K562 (cell line): Measurements from ENCODE around the gene SERPINH1. TPM values are rescaled to one million over a fixed set of nuclear protein-coding genes. Genes with fewer than 3 reads are reported as not detected.

Experiments used
- CBX2 ChIP-seq: fragments of 200-600 bp; sonication (generic); IDR thresholded peaks from one replicate; pipeline ENCODE4 v1.6.1; 2012; ENCODE audit warnings: mild to moderate bottlenecking, low read length, inconsistent platforms; ENCODE audit not compliant: insufficient read depth, poor library complexity, severe bottlenecking
- CCNT2 ChIP-seq: IDR thresholded peaks from 2 replicates; pipeline ENCODE4 v1.6.1; 2011; ENCODE audit warnings: borderline replicate concordance, low read depth, mild to moderate bottlenecking, moderate library complexity, mixed read lengths, low read length; ENCODE audit not compliant: insufficient read length; ENCODE audit errors: extremely low read depth
- E2F4 ChIP-seq: sonication (generic); formaldehyde crosslinking; IDR thresholded peaks from 2 replicates; pipeline ENCODE4 v1.8.0; 2022; ENCODE audit warnings: mild to moderate bottlenecking, low read depth, missing genetic modification reagents
- EP400 ChIP-seq: fragments of 450-650 bp; IDR thresholded peaks from 2 replicates; pipeline ENCODE4 v1.6.1; 2017; ENCODE audit warnings: antibody characterized with exemption, mild to moderate bottlenecking, moderate library complexity
- IRF2 ChIP-seq: sonication (generic); formaldehyde crosslinking; IDR thresholded peaks from 2 replicates; pipeline ENCODE4 v1.8.1; 2022; ENCODE audit warnings: mild to moderate bottlenecking, missing genetic modification reagents
- MAX ChIP-seq: sonication (generic); formaldehyde crosslinking; IDR thresholded peaks from 2 replicates; pipeline ENCODE4 v1.9.0; 2022; ENCODE audit warnings: mild to moderate bottlenecking, missing genetic modification reagents
- MGA ChIP-seq: fragments of 450-650 bp; IDR thresholded peaks from 2 replicates; pipeline ENCODE4 v1.6.1; 2016; ENCODE audit warnings: mild to moderate bottlenecking, moderate library complexity
- PHB2 ChIP-seq: fragments of 450-650 bp; IDR thresholded peaks from 2 replicates; pipeline ENCODE4 v1.6.1; 2017; ENCODE audit warnings: low read depth
- STAT6 ChIP-seq: sonication (generic); formaldehyde crosslinking; IDR thresholded peaks from 2 replicates; pipeline ENCODE4 v1.8.1; 2023; ENCODE audit warnings: mild to moderate bottlenecking, missing genetic modification reagents
- ZNF586 ChIP-seq: fragments of 450-650 bp; formaldehyde crosslinking; conservative IDR thresholded peaks from 2 replicates; pipeline ENCODE4 v1.4.0; 2020; ENCODE audit warnings: mild to moderate bottlenecking, moderate library complexity
- ZSCAN32 ChIP-seq: fragments of 450-650 bp; formaldehyde crosslinking; IDR thresholded peaks from 2 replicates; pipeline ENCODE4 v1.4.0; 2020; ENCODE audit warnings: mild to moderate bottlenecking, moderate library complexity
- polyA plus RNA-seq, 8 experiments: library from polyadenylated mRNA; depleted of rRNA in 4 of 8; stranded (reverse) in 5 of 8; unstranded in 3 of 8; fragments of >200 nt; fragmentation: Nextera tagmentation in 2 of 8; fragmentation: Illumina TruSeq in 1 of 8; extraction: Ambion mirVana in 2 of 8; extraction: Trizol in 1 of 8; gene quantifications; 2 replicates each; pipeline versions ENCODE4 v1.2.1 to v1.2.3, GENCODE V29; 2011 to 2014; ENCODE audit warnings: inconsistent platforms in 1 of 8, missing spikeins in 1 of 8
- total RNA-seq, 7 experiments: library from RNA; depleted of rRNA in 6 of 7; stranded (reverse); fragments of >200 nt in 6 of 7; fragmentation: Illumina TruSeq in 2 of 7; extraction: Trizol in 2 of 7; gene quantifications; 2 replicates each; pipeline versions ENCODE4 v1.2.1 to v1.2.3, GENCODE V29; 2011 to 2021; ENCODE audit warnings: low replicate concordance in 1 of 7

The SERPINH1 gene
- total and polyA plus RNA-seq, 9 of the 15 experiments (the other 6 are each of a cell fraction or from before 2014, with no cell fraction given), result 2.8 to 106 (median 67.9) TPM

GRCh38 chr11:75532200-75533048 lies 29.6 kb upstream of the SERPINH1 start (continued):
- TF ChIP-seq CBX2 (no peak), CCNT2 (no peak), MAX (CRISPR knock-in tag) (no peak), MGA (no peak), ZNF586 (no peak), STAT6 (CRISPR knock-in tag) (no peak), E2F4 (CRISPR knock-in tag) (no peak), PHB2 (no peak), EP400 (no peak; the same call in 1 of the 2 replicates), ZSCAN32 (no peak), IRF2 (no peak)
